Endothelial cell of umbilical vein (primary cell): ENCODE measurements around the gene SIRPD. TPM values are rescaled to one million over a fixed set of nuclear protein-coding genes. Genes with fewer than 3 reads are reported as not detected.
A peak's percentile ranks its signal among the peaks of the same experiment; 100 is the strongest.

Experiments used
- BruUV-seq: library from RNA; stranded (reverse); fragments of 400-500 nt; replicated peaks from 2 replicates; lab custom pipeline; 2021; lab: Mats Ljungman, UMichigan
- CTCF ChIA-PET: fragments of 300-600, 350-600 bp; sonication (Branson Sonifier 250); formaldehyde crosslinking; loops from one replicate; lab custom pipeline; 2021; ENCODE audit warnings: antibody characterized with exemption, inconsistent platforms; lab: Charles Lee
- POLR2A ChIA-PET: fragments of 300-600, 350-600 bp; sonication (Branson Sonifier 250); formaldehyde crosslinking; loops from one replicate; lab custom pipeline; 2021; ENCODE audit warnings: antibody characterized with exemption, inconsistent platforms; lab: Charles Lee
- DNase-seq: peaks from one replicate; pipeline ENCODE4 v3.0.0-alpha.2; 2011; ENCODE audit warnings: low read depth, low spot score
- FAIRE-seq: peaks from 2 replicates; lab custom pipeline; 2011; peaks lifted over from hg19 to GRCh38; lab: Jason Lieb, UNC
- H2AFZ ChIP-seq: 2 replicates; pipeline ENCODE4 v1.6.0; 2012; ENCODE audit warnings: low read depth, low read length, control low read depth, inconsistent platforms
- H3K27ac ChIP-seq: 2 replicates; pipeline ENCODE4 v1.5.1; 2011; ENCODE audit warnings: low read depth, mild to moderate bottlenecking, control low read depth, low read length, moderate library complexity; ENCODE audit not compliant: insufficient read depth
- H3K27me3 ChIP-seq, 2 experiments: 2 replicates each; pipeline versions ENCODE4 v1.6.0 to v1.6.1; 2011; ENCODE audit warnings: low read length in 2 of 2, mixed read lengths in 1 of 2; ENCODE audit not compliant: control insufficient read depth in 2 of 2, insufficient read depth in 2 of 2
- H3K36me3 ChIP-seq, 2 experiments: 2 replicates in 1 of 2; 3 replicates in 1 of 2; pipeline ENCODE4 v1.5.1; 2011; ENCODE audit warnings: low read length in 2 of 2, mild to moderate bottlenecking in 1 of 2, moderate library complexity in 1 of 2; ENCODE audit not compliant: control insufficient read depth in 2 of 2, insufficient read depth in 2 of 2; ENCODE audit errors: extremely low read depth in 1 of 2
- H3K4me1 ChIP-seq: 3 replicates; pipeline ENCODE4 v1.5.1; 2011; ENCODE audit warnings: mild to moderate bottlenecking, low read length; ENCODE audit not compliant: control insufficient read depth, insufficient read depth; ENCODE audit errors: extremely low read depth
- H3K4me2 ChIP-seq: 2 replicates; pipeline ENCODE4 v1.6.1; 2011; ENCODE audit warnings: low read length, control low read depth, mixed read lengths; ENCODE audit not compliant: insufficient read depth
- H3K4me3 ChIP-seq, 3 experiments: fragments of 200-600 bp in 1 of 3; sonication (generic), shearing (Covaris generic) in 1 of 3; replicated peaks in 1 of 3; 2 replicates each; pipeline ENCODE4 v1.5.1; 2011 to 2016; ENCODE audit warnings: control low read depth in 3 of 3, low read length in 3 of 3, mild to moderate bottlenecking in 2 of 3, inconsistent platforms in 1 of 3, low read depth in 1 of 3, moderate library complexity in 1 of 3; ENCODE audit not compliant: insufficient read depth in 1 of 3
- H3K79me2 ChIP-seq: 2 replicates; pipeline ENCODE4 v1.6.0; 2012; ENCODE audit warnings: low read length, inconsistent platforms; ENCODE audit not compliant: control insufficient read depth, insufficient read depth
- H3K9ac ChIP-seq: replicated peaks from 2 replicates; pipeline ENCODE3; 2011; ENCODE audit warnings: low read length, control low read depth; ENCODE audit not compliant: insufficient read depth; ENCODE audit errors: extremely low read depth
- H3K9me1 ChIP-seq: replicated peaks from 3 replicates; pipeline ENCODE4 v1.6.0; 2011; ENCODE audit warnings: mild to moderate bottlenecking, low read length; ENCODE audit not compliant: control insufficient read depth, insufficient read depth; ENCODE audit errors: extremely low read depth
- H3K9me3 ChIP-seq: replicated peaks from 2 replicates; pipeline ENCODE4 v1.5.1; 2012; ENCODE audit warnings: low read length, inconsistent platforms; ENCODE audit not compliant: control insufficient read depth, insufficient read depth
- H4K20me1 ChIP-seq: replicated peaks from 2 replicates; pipeline ENCODE3; 2011; ENCODE audit warnings: mild to moderate bottlenecking, low read length; ENCODE audit not compliant: control insufficient read depth, insufficient read depth; ENCODE audit errors: extremely low read depth
- EZH2 ChIP-seq: IDR thresholded peaks from 2 replicates; pipeline ENCODE4 v1.6.1; 2012; ENCODE audit warnings: borderline replicate concordance, low read depth, mild to moderate bottlenecking, moderate library complexity, low read length, inconsistent platforms; ENCODE audit not compliant: severe bottlenecking
- FOS ChIP-seq: IDR thresholded peaks from 2 replicates; pipeline ENCODE4 v1.6.1; 2011; ENCODE audit warnings: mild to moderate bottlenecking, low read length, moderate library complexity, borderline replicate concordance; ENCODE audit not compliant: insufficient read depth
- GATA2 ChIP-seq: IDR thresholded peaks from 2 replicates; pipeline ENCODE4 v1.7.0; 2011; ENCODE audit warnings: low read depth, mild to moderate bottlenecking, moderate library complexity, mixed read lengths, low read length; ENCODE audit not compliant: insufficient read length, insufficient read depth
- JUN ChIP-seq: IDR thresholded peaks from 2 replicates; pipeline ENCODE4 v1.6.1; 2011; ENCODE audit warnings: borderline replicate concordance, low read depth; ENCODE audit not compliant: insufficient read length, insufficient read depth
- MAX ChIP-seq: IDR thresholded peaks from 2 replicates; pipeline ENCODE4 v1.6.1; 2011; ENCODE audit not compliant: insufficient read depth, insufficient read length
- MYC ChIP-seq: IDR thresholded peaks from one replicate; pipeline ENCODE4 v1.6.1; 2011; ENCODE audit warnings: mild to moderate bottlenecking, low read depth, low read length
- POLR2A ChIP-seq: IDR thresholded peaks from 2 replicates; pipeline ENCODE4 v1.6.1; 2012; ENCODE audit warnings: low read depth, mild to moderate bottlenecking, control low read depth, low read length
- POLR2AphosphoS5 ChIP-seq: IDR thresholded peaks from 2 replicates; pipeline ENCODE4 v1.6.1; 2012; ENCODE audit warnings: low read depth, mild to moderate bottlenecking, control low read depth, low read length, moderate library complexity; ENCODE audit not compliant: insufficient read depth
- dilution Hi-C: fragments of 300-500 bp; cut with MboI; formaldehyde crosslinking; loops from one replicate; pipeline ENCODE4 v1.15.0; 2019; ENCODE audit warnings: low sequenced_read_pairs; ENCODE audit not compliant: extremely low pct_ligation_motif_present
- intact Hi-C: fragments of 100-400 bp; cut with micrococcal nuclease; formaldehyde crosslinking; loops from one replicate; pipeline ENCODE4 v1.10.0; 2022
- polyA plus RNA-seq, 4 experiments: library from polyadenylated mRNA; depleted of rRNA in 3 of 4; stranded (reverse) in 3 of 4; unstranded in 1 of 4; fragments of >200 nt; gene quantifications; 2 replicates each; pipeline versions ENCODE4 v1.2.1 to v1.2.3, GENCODE V29; 2011 to 2012; ENCODE audit warnings: missing spikeins in 1 of 4
- total RNA-seq: library from RNA; stranded (reverse); gene quantifications from 2 replicates; pipeline ENCODE4 v1.2.3, GENCODE V29; 2021
- TF ChIP-seq, protein P1 (sequence below), 2 donors: IDR thresholded peaks; 1 replicate in 1 of 2; 2 replicates in 1 of 2; pipeline ENCODE4 v1.5.1; 2011; ENCODE audit warnings: low read length in 2 of 2, mild to moderate bottlenecking in 2 of 2, moderate library complexity in 2 of 2, control low read depth in 1 of 2, inconsistent platforms in 1 of 2, low read depth in 1 of 2; ENCODE audit not compliant: insufficient read depth in 1 of 2; ENCODE audit errors: extremely low read depth in 1 of 2

The SIRPD gene
- total and polyA plus RNA-seq, 2 donors (not counting 3 experiments of a cell fraction or from before 2014, with no cell fraction given): not detected

DNA sequence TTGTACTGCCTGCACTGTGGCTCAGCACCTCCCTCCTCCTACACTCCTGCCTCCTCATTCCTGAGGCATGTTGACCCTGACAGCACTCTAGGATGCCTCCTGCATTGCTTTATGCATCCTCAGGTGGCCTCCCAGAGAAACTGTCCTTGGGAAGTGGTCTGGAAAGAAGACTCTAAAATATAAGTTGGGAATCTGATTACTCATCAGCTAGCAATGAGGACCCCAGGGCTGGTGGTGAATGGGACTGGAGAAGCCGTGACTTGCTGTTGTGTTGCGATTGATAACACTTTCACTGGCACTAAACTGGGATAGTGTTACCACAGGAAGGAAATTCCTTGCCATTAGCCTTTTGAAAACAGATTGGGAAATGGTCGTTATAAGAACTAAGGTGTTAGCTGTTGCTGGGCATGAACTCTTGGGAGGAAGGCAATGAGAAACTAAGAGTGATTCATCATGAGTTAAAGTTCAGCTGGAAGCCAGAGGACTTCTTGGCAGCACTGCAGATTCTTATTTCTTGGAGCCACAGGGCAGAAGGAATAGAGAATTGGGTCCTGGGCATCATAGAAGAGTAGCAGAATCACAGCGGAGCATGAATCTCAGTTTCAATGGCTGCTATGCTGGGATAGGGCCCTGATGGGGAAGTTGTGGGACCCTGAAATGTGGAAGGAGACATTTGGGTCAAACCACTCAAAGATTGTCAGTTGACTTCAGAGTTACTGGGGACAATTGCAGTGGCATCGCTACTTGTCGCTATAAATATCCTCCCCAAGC is 10.1 kb upstream of the SIRPD start:
- peaks cover 37% of the 10 kb centered on the region for H3K4me1 ChIP-seq
- intact Hi-C loops: loop anchor here (1.0 kb wide), 1 partner anchor 50 kb away; no protein-coding TSS in a partner anchor
- no peaks in the 10 kb centered on the region for H3K9me1 ChIP-seq
- no peaks in the 10 kb centered on the region for H3K27me3 ChIP-seq
- peak overlapping the region; percentile 7 for H3K4me2 ChIP-seq
- dilution Hi-C loops: no loop called here
- no TSS peak for BruUV-seq
- FAIRE-seq: peak; percentile 97
- no peaks in the 10 kb centered on the region for H3K9me3 ChIP-seq
- no peak overlapping the region for H2AFZ ChIP-seq
- POLR2A ChIA-PET: interaction anchor here (0.6 kb wide), 1 partner anchor 82 kb away, joined by 6 read pairs; no protein-coding TSS in a partner anchor
- no peaks in the 10 kb centered on the region for H3K36me3 ChIP-seq
- no peak overlapping the region for H3K4me3 ChIP-seq
- peak overlapping the region; percentile 13 for H3K9ac ChIP-seq
- CTCF ChIA-PET: interaction anchor here (1.0 to 1.5 kb wide), 4 partner anchors 10 to 209 kb away, joined by 3 to 9 read pairs (median 4); partner anchors contain the start of gene SIRPD
- TF ChIP-seq JUN (peak; percentile 78), POLR2A (peak; percentile 37), FOS (peak; percentile 95), MYC (no peak), POLR2AphosphoS5 (peak; percentile 81), EZH2 (no peak), GATA2 (peak; percentile 97), MAX (no peak)
- TF ChIP-seq, protein P1, sequence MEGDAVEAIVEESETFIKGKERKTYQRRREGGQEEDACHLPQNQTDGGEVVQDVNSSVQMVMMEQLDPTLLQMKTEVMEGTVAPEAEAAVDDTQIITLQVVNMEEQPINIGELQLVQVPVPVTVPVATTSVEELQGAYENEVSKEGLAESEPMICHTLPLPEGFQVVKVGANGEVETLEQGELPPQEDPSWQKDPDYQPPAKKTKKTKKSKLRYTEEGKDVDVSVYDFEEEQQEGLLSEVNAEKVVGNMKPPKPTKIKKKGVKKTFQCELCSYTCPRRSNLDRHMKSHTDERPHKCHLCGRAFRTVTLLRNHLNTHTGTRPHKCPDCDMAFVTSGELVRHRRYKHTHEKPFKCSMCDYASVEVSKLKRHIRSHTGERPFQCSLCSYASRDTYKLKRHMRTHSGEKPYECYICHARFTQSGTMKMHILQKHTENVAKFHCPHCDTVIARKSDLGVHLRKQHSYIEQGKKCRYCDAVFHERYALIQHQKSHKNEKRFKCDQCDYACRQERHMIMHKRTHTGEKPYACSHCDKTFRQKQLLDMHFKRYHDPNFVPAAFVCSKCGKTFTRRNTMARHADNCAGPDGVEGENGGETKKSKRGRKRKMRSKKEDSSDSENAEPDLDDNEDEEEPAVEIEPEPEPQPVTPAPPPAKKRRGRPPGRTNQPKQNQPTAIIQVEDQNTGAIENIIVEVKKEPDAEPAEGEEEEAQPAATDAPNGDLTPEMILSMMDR (IDR thresholded peaks at IDR 0.05; ENCODE audit: extremely low read depth in 1 of 2, insufficient read depth in 1 of 2, low read depth in 1 of 2, low read length in 2 of 2): no peak
- H3K79me2 ChIP-seq: no peaks in the 10 kb centered on the region
- peak; percentile 91 for DNase-seq
- no peaks in the 10 kb centered on the region for H4K20me1 ChIP-seq
- H3K27ac ChIP-seq: peak overlapping the region; percentile 58
